Activated naive CD8-positive, alpha-beta T cell treated with anti-CD3 and anti-CD28 coated beads, Interleukin-2, amount 50 U/mL, for 24 hours (primary cell): Measurements from ENCODE around the gene TRIM38.
A peak's percentile ranks its signal among the peaks of the same experiment; 100 is the strongest.

Experiments used
- ATAC-seq: fragments of 150-1000 bp; cut with Tn5 transposase; one replicate; pipeline ENCODE4 v1.10.0; 2021
- DNase-seq: peaks from one replicate; pipeline ENCODE4 v3.0.0; 2021
- H3K27ac Mint-ChIP-seq: one replicate; pipeline ENCODE4 v1.8.0; 2021; ENCODE audit warnings: mild to moderate bottlenecking, mixed read lengths
- H3K27me3 Mint-ChIP-seq: one replicate; pipeline ENCODE4 v1.8.0; 2021; ENCODE audit warnings: mixed read lengths
- H3K36me3 Mint-ChIP-seq: one replicate; pipeline ENCODE4 v1.8.0; 2021; ENCODE audit warnings: low read depth, mixed read lengths
- H3K4me1 Mint-ChIP-seq: one replicate; pipeline ENCODE4 v1.8.0; 2021; ENCODE audit warnings: mixed read lengths
- H3K4me3 Mint-ChIP-seq: one replicate; pipeline ENCODE4 v1.8.0; 2021; ENCODE audit warnings: mild to moderate bottlenecking, moderate library complexity, mixed read lengths
- H3K9me3 Mint-ChIP-seq: one replicate; pipeline ENCODE4 v1.8.0; 2021; ENCODE audit warnings: mixed read lengths

TRIM38 gene

DNA sequence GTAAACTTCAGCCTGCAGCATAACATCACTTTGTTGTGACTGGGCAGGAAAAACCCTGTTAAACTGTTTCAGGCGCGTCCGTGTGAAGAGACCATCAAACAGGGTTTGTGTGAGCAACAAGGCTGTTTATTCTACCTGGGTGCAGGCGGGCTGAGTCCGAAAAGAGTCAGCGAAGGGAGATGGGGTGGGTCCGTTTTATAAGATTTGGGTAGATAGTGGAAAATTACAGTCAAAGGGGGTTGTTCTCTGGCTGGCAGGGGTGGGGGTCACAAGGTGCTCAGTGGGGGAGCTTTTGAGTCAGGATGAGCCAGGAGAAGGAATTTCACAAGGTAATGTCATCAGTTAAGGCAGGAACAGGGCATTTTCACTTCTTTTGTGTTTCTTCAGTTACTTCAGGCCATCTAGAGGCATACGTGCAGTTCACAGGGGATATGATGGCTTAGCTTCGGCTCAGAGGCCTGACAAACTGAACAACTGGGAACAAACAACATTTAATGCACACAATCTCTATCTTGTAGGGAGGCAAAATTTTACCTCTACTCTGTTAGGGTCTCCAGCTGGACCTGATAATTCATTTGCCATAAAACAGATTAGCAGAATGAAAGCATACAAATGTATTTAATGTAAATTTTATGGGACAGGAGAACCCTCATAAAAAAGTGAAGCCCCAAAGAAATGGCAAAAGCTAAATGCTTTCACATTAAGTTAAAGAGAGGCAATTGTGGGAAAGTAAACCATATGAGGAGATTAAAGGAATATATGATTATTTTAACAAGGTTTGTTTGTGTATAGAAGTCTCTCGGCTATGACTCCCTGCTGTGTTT, 66.4 kb downstream of the TRIM38 start:
- ATAC-seq, result no peak
- Mint-ChIP-seq H3K27me3 (peaks cover 4% of the 10 kb centered on the region), H3K36me3 (peaks cover 11% of the 10 kb centered on the region), H3K4me3 (peak overlapping the region; percentile 28), H3K9me3 (no peaks in the 10 kb centered on the region), H3K27ac (peak overlapping the region; percentile 87), H3K4me1 (peaks cover 73% of the 10 kb centered on the region)
- no peak for DNase-seq

- peaks cover 79% of the 10 kb centered on the region for H3K4me1 Mint-ChIP-seq
Measured at GRCh38 chr6:26029570-26029856, 66.9 kb downstream of the TRIM38 start.

GRCh38 chr6:26029857-26030653, 67.5 kb downstream of the TRIM38 start:
- Mint-ChIP-seq H3K27me3 (peaks cover 4% of the 10 kb centered on the region), H3K4me1 (peaks cover 79% of the 10 kb centered on the region), H3K27ac (no peak overlapping the region), H3K4me3 (peak overlapping the region; percentile 83), H3K36me3 (peaks cover 11% of the 10 kb centered on the region), H3K9me3 (no peaks in the 10 kb centered on the region)
- ATAC-seq, result no peak
- no peak for DNase-seq

More at GRCh38 chr6:26029570-26029856, 66.9 kb downstream of the TRIM38 start:
- Mint-ChIP-seq H3K4me3 (no peak overlapping the region), H3K27ac (peak overlapping the region; percentile 87), H3K36me3 (peaks cover 11% of the 10 kb centered on the region), H3K27me3 (peaks cover 4% of the 10 kb centered on the region), H3K9me3 (no peaks in the 10 kb centered on the region)
- ATAC-seq, result no peak
- no peak for DNase-seq

DNA sequence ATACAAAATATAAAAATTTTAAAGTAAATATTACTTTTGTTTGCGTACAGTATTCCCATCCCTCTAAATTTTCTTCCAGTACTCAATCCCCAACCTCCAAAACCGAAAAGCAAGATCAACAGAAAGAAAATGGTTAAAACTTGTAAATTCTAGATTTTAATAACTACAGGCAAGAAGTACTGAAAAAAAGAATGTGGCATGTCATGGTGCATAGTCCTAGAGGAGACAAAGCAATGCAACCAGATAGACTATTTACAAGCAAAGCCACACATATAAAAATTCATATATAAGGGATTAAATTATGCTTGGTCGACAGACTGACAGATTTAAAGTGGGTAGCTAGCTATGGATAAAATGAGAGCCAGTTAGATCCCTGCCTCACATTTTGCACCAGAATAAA, 68.1 kb downstream of the TRIM38 start:
- H3K4me3 Mint-ChIP-seq, result peak overlapping the region; percentile 83
- peaks cover 73% of the 10 kb centered on the region for H3K4me1 Mint-ChIP-seq
- H3K27ac Mint-ChIP-seq, result no peak overlapping the region

GRCh38 chr6:26031151-26031594, 68.6 kb downstream of the TRIM38 start:
- no peak for DNase-seq
- peak overlapping the region; percentile 94 for H3K27ac Mint-ChIP-seq
- peaks cover 11% of the 10 kb centered on the region for H3K36me3 Mint-ChIP-seq
- H3K4me1 Mint-ChIP-seq, result peaks cover 69% of the 10 kb centered on the region
- no peak for ATAC-seq
- H3K9me3 Mint-ChIP-seq, result no peaks in the 10 kb centered on the region
- H3K27me3 Mint-ChIP-seq, result peaks cover 4% of the 10 kb centered on the region
- H3K4me3 Mint-ChIP-seq, result peak overlapping the region; percentile 83

More for the DNA sequence above, 68.1 kb downstream of the TRIM38 start:
- peaks cover 4% of the 10 kb centered on the region for H3K27me3 Mint-ChIP-seq
- DNase-seq (no peak), ATAC-seq (no peak)
- H3K9me3 Mint-ChIP-seq, result no peaks in the 10 kb centered on the region
- peaks cover 11% of the 10 kb centered on the region for H3K36me3 Mint-ChIP-seq

- peak; percentile 87 for DNase-seq
Measured at GRCh38 chr6:26031595-26032339, 69.2 kb downstream of the TRIM38 start.

DNA sequence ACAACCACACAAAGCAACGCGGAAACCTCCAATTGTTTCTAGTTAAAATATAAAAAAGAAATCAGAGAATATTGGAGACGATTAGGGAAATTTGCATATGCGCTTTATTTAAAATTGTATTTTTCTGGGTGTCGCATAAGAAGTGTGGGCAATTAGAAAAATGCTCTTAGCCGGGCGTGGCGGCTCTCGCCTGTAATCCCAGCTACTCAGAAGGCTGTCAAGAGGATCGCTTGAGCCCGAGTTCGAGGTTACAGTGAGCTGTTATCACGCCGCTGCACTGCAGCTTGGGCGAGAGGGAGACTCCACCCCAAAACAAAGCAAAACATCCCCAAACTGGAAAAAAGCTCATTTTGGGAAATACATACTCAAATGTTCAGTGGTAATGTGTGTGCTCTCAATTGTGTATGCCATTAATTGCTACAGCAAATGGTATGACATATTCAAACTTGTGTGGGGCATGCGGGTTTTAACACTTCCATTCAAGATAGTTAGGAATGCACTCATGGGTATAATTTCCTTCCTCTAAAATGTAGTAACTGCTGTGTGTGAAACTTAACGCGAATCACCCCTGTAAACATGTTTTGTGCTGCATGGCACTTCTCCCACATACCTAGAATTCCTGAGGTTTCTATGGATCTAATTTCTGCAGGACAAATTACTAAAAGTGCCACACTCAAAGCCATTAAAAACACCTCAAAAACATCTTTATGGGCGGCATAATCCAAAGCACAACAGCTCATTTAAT, 69.9 kb downstream of the TRIM38 start:
- H3K9me3 Mint-ChIP-seq, result no peaks in the 10 kb centered on the region
- peaks cover 7% of the 10 kb centered on the region for H3K36me3 Mint-ChIP-seq
- peaks cover 55% of the 10 kb centered on the region for H3K4me1 Mint-ChIP-seq
- ATAC-seq (peak; percentile 11), DNase-seq (peak; percentile 41)
- peak overlapping the region; percentile 94 for H3K27ac Mint-ChIP-seq
- peaks cover 2% of the 10 kb centered on the region for H3K27me3 Mint-ChIP-seq
- H3K4me3 Mint-ChIP-seq, result peak overlapping the region; percentile 83

More at GRCh38 chr6:26031595-26032339, 69.2 kb downstream of the TRIM38 start:
- ATAC-seq, result peak; percentile 67
- H3K9me3 Mint-ChIP-seq, result no peaks in the 10 kb centered on the region
- H3K36me3 Mint-ChIP-seq, result peaks cover 11% of the 10 kb centered on the region
- peaks cover 4% of the 10 kb centered on the region for H3K27me3 Mint-ChIP-seq
- peak overlapping the region; percentile 83 for H3K4me3 Mint-ChIP-seq
- peaks cover 63% of the 10 kb centered on the region for H3K4me1 Mint-ChIP-seq
- H3K27ac Mint-ChIP-seq, result peak overlapping the region; percentile 94

DNA sequence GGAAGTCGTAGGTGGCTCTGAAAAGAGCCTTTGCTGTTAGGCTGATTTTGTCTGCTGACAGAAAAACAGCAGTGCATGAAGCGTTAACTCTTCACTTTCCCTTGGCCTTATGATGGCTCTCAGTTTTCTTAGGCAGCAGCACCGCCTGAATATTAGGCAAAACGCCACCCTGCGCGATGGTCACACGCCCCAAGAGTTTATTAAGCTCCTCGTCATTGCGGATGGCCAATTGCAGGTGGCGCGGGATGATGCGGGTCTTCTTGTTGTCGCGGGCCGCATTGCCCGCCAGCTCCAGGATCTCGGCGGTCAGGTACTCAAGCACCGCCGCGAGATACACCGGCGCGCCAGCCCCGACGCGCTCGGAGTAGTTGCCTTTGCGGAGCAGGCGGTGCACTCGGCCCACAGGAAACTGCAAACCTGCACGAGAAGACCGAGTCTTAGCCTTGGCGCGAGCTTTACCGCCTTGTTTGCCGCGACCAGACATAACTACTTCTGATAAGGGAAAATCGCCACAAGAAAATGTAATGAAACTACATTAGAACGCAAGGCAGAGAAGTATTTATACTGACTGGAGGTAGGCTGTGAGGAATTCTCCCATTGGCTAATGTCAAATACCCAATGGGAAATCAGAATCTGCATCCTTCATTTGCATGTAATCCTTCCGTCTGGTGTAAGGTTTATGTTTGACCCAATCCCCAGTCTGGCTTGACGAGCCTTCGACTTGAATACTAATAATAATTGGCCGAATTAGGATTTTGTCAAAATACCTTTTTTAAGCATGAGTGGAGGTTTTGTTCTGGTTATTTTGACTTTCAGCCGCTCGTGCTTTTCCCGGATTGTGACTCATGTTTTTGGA, 70.7 kb downstream of the TRIM38 start:
- Mint-ChIP-seq H3K27me3 (peaks cover 2% of the 10 kb centered on the region), H3K4me1 (peaks cover 50% of the 10 kb centered on the region), H3K4me3 (peak overlapping the region; percentile 83), H3K36me3 (peaks cover 7% of the 10 kb centered on the region), H3K27ac (peak overlapping the region; percentile 94), H3K9me3 (no peaks in the 10 kb centered on the region)
- DNase-seq, result peak; percentile 69
- peak; percentile 58 for ATAC-seq

GRCh38 chr6:26033941-26034354, 71.3 kb downstream of the TRIM38 start:
- peaks cover 7% of the 10 kb centered on the region for H3K36me3 Mint-ChIP-seq
- peak overlapping the region; percentile 83 for H3K4me3 Mint-ChIP-seq
- H3K27me3 Mint-ChIP-seq, result peaks cover 2% of the 10 kb centered on the region
- DNase-seq, result peak; percentile 56
- peak overlapping the region; percentile 94 for H3K27ac Mint-ChIP-seq
- peaks cover 44% of the 10 kb centered on the region for H3K4me1 Mint-ChIP-seq
- H3K9me3 Mint-ChIP-seq, result no peaks in the 10 kb centered on the region
- no peak for ATAC-seq

GRCh38 chr6:26034905-26035304, 72.3 kb downstream of the TRIM38 start:
- H3K4me3 Mint-ChIP-seq, result peak overlapping the region; percentile 83
- H3K27me3 Mint-ChIP-seq, result peaks cover 2% of the 10 kb centered on the region
- H3K36me3 Mint-ChIP-seq, result peaks cover 7% of the 10 kb centered on the region
- H3K27ac Mint-ChIP-seq, result peak overlapping the region; percentile 94
- ATAC-seq (no peak), DNase-seq (no peak)
- no peaks in the 10 kb centered on the region for H3K9me3 Mint-ChIP-seq
- peaks cover 37% of the 10 kb centered on the region for H3K4me1 Mint-ChIP-seq
